AG09309 (cell line): Measurements from ENCODE around the gene SREBF1.

ENCODE experiments used
- DNase-seq: peaks from one replicate; pipeline ENCODE4 v3.0.0-alpha.2; 2010; ENCODE audit warnings: low read depth
- H3K4me3 ChIP-seq: 2 replicates; pipeline ENCODE4 v1.5.1; 2011; ENCODE audit warnings: mild to moderate bottlenecking, low read depth, low read length, moderate library complexity; ENCODE audit not compliant: control insufficient read depth
- TF ChIP-seq, protein P1 (sequence below): IDR thresholded peaks from 2 replicates; pipeline ENCODE4 v1.5.1; 2011; ENCODE audit warnings: mild to moderate bottlenecking, low read depth, low read length, inconsistent platforms; ENCODE audit not compliant: insufficient read depth, control insufficient read depth; ENCODE audit errors: missing control alignments

Gene SREBF1

DNA sequence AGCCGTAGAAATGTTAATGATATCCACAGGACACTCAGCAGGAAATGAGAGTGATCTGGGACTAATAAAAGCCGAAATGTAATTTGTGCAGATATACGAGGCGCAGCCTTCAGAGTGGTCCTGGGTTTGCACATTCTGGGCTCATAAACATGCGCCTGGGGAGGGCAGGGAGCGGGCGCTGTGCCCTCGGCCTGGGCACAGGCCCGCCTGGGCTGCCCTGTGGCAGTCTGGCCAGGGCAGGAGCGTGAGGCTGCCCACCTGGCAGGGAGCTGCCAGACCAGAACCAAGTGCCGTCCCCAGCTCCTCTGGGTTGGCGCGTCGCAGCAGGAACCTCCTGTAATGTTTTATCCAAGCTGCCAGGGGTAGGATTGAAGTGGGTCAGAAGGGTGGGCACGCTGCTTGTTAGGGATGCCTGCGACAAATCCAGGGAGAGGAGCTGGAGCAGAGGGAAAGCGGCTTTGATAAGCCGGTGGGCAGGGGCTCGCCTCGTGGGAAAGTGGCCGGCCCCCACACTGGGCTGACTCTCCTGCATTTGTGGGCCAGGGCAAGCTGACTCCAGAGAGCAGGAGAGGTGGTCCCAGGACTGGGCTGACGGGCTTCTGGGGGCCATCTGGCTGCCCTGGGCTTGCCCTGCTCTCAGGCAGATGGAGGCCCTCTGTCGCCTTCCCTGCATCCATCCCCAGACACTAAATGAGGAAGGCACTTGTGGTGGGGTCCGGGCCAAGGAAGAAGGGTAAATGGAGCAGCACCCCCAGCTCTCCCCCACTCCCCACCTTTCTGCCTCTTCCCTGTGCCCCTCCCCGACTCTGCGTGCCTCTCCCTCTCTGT lies 45.9 kb downstream of the SREBF1 start:
- TF ChIP-seq, protein P1, sequence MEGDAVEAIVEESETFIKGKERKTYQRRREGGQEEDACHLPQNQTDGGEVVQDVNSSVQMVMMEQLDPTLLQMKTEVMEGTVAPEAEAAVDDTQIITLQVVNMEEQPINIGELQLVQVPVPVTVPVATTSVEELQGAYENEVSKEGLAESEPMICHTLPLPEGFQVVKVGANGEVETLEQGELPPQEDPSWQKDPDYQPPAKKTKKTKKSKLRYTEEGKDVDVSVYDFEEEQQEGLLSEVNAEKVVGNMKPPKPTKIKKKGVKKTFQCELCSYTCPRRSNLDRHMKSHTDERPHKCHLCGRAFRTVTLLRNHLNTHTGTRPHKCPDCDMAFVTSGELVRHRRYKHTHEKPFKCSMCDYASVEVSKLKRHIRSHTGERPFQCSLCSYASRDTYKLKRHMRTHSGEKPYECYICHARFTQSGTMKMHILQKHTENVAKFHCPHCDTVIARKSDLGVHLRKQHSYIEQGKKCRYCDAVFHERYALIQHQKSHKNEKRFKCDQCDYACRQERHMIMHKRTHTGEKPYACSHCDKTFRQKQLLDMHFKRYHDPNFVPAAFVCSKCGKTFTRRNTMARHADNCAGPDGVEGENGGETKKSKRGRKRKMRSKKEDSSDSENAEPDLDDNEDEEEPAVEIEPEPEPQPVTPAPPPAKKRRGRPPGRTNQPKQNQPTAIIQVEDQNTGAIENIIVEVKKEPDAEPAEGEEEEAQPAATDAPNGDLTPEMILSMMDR: no peak
- no peak overlapping the region for H3K4me3 ChIP-seq
- DNase-seq: no peak

DNA sequence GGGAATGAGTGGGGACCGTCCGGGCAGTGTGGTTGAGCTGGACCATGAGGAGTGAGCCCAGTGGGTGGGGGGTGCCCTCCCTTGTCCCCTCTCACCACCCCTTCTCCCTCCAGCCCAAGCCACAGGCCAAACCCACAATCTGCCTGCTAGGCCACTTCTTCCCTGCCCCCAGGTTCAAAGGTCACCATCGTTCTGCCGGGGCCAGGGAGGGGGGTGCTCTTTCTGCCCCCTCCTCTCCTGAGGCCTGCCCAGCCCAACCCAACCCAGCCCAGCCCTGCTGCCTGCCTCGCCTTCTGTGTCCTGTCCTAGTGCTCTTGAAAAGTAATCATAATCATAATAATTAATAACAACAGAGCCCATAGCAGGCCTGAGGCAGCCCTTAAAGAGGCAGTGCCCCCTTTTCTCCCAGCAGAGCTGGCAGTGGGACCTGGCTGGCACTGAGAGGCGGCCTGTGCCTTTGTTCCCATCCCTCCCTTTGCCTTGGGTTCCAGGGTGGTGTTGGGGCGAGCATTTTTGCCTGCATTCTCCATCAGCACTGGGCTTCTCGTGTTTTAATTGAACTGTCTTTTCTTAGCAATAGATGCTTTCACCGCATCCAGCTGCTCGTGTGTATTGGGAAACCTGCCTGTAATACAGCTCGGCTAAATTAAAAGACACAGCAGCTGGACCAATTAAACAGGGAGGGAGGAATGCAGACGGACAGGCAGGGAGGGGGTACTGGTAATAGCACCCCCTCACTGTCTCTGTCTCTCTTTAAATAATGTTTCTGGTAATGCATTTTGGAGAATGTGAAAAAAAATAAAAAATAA lies 46.8 kb downstream of the SREBF1 start:
- H3K4me3 ChIP-seq: no peak overlapping the region
- no peak for DNase-seq
- TF ChIP-seq, protein P1: no peak

DNA sequence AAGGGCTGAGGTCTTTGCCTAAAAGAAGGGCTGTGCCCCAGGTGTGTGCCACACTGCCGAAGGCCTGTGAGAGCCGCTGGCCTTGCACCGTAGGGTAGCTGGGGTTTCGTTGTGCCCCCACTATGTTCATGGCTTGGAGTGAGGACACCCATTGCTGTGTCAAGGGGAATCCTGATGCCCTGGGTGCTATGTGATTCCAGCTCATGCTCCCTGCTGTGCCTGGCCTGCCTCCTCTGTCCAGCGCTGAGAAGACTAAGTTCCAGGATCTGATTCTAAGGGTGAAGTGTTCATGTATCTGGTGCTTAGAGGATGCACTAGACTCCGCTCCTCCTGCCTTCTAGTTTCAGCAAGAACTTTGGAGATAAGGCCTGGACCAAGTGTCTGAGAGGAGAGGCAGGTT lies 47.4 kb downstream of the SREBF1 start:
- no peak for DNase-seq
- H3K4me3 ChIP-seq: no peak overlapping the region
- TF ChIP-seq, protein P1: no peak

DNA sequence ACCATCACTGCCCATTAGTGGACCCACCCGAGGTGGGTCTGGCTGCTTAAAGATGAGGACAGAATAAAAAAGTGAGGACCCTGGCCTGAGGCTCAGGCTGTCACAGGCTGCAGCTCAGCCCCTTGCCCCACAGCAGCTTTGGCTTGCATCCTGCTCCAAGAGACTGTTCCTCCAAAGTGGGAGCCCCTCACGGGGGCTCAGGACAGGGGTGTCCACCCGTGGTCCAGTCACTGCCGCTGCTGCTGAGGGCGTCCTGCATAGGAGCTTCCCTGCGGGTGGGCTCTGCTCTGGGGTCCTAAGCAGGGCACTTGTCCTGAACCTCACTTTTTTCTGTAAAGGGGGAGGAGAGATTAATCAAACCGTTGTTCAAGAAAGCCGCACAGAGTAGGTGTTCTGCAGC lies 47.8 kb downstream of the SREBF1 start:
- H3K4me3 ChIP-seq: no peak overlapping the region
- DNase-seq: no peak
- TF ChIP-seq, protein P1: no peak

DNA sequence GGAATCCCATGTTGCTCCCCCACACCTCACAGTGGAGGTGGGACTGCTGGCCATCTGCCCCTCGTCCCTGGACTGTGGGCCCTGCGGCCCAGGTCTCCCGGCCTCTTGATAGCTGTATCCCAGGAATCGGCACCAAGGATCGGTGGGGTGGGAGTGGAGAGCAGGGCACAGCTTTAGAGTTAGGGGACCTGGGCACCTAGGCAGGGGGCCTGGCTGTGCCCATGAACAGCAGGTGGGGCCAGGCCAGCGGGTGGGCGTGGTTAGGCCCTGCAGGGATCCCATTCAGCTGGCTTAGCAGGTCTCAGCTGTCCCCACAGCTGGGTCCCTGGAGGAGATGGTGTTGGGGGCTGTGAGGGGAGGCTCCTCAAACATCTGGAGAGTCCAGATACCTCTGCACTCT lies 49.2 kb downstream of the SREBF1 start:
- no peak overlapping the region for H3K4me3 ChIP-seq
- no peak for DNase-seq
- TF ChIP-seq, protein P1: no peak

DNA sequence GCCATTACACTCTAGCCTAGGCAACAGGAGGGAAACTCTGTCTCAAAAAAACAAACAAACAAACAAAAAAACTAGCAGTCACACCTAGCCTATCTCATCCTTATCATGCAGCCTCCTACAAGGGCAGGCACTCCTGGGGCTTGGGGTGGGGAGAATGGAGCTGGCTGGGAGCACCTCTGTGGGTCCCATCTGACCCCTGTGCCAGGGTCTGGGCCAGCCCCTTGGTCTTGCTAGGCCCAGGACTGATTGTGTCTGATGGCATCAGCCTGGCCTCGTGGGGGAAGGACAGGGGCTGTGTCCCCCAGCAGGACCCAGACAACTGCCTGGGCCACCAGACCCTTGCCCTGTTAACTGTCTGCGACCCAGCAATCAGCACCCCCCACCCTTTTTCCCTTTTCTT lies 49.8 kb downstream of the SREBF1 start:
- TF ChIP-seq, protein P1: no peak
- no peak for DNase-seq
- H3K4me3 ChIP-seq: no peak overlapping the region
